Caco-2 (cell line): ENCODE data around the gene MOK. TPM values are rescaled to one million over a fixed set of nuclear protein-coding genes. Genes with fewer than 3 reads are reported as not detected.

Source experiments
- BruUV-seq: library from RNA; stranded (reverse); fragments of 400-500 nt; replicated peaks from 2 replicates; lab custom pipeline; 2021; lab: Mats Ljungman, UMichigan
- CTCF ChIA-PET: fragments of 300-600 bp; sonication (Branson Sonifier 250); formaldehyde crosslinking; loops from one replicate; lab custom pipeline; 2022; ENCODE audit warnings: antibody characterized with exemption; lab: Charles Lee
- POLR2A ChIA-PET: fragments of 300-600 bp; sonication (Branson Sonifier 250); formaldehyde crosslinking; loops from one replicate; lab custom pipeline; 2022; ENCODE audit warnings: antibody characterized with exemption; lab: Charles Lee
- DNase-seq, 2 experiments: peaks; one replicate each; pipeline versions ENCODE4 v3.0.0 to v3.0.0-alpha.2; 2020 to 2022
- H3K27me3 ChIP-seq: replicated peaks from 2 replicates; pipeline ENCODE4 v1.6.0; 2011; ENCODE audit warnings: low read length; ENCODE audit not compliant: control insufficient read depth, insufficient read depth
- H3K36me3 ChIP-seq: 2 replicates; pipeline ENCODE4 v1.5.1; 2011; ENCODE audit warnings: low read length; ENCODE audit not compliant: control insufficient read depth, insufficient read depth
- H3K4me1 ChIP-seq: fragments of 250-450 bp; sonication (Bioruptor Pico); 2 replicates; pipeline ENCODE4 v1.5.1; 2020; ENCODE audit warnings: mild to moderate bottlenecking
- H3K4me3 ChIP-seq: 2 replicates; pipeline ENCODE4 v1.5.1; 2011; ENCODE audit warnings: low read depth, mild to moderate bottlenecking, control low read depth, low read length
- H3K9me3 ChIP-seq: fragments of 250-450 bp; sonication (Bioruptor Pico); 2 replicates; pipeline ENCODE4 v1.5.1; 2020; ENCODE audit warnings: mild to moderate bottlenecking, moderate library complexity
- H3K27ac Mint-ChIP-seq: one replicate; pipeline ENCODE4 v1.8.0; 2022; ENCODE audit warnings: mixed read lengths; ENCODE audit not compliant: unreplicated experiment
- H3K27me3 Mint-ChIP-seq: one replicate; pipeline ENCODE4 v1.8.0; 2022; ENCODE audit warnings: mixed read lengths; ENCODE audit not compliant: insufficient read depth, unreplicated experiment
- H3K36me3 Mint-ChIP-seq: one replicate; pipeline ENCODE4 v1.8.0; 2022; ENCODE audit warnings: mild to moderate bottlenecking, mixed read lengths; ENCODE audit not compliant: insufficient read depth, unreplicated experiment
- H3K4me1 Mint-ChIP-seq: one replicate; pipeline ENCODE4 v1.8.0; 2022; ENCODE audit warnings: low read depth, mixed read lengths; ENCODE audit not compliant: unreplicated experiment
- H3K4me3 Mint-ChIP-seq: one replicate; pipeline ENCODE4 v1.8.0; 2022; ENCODE audit warnings: mild to moderate bottlenecking, moderate library complexity, mixed read lengths; ENCODE audit not compliant: unreplicated experiment
- H3K9me3 Mint-ChIP-seq: one replicate; pipeline ENCODE4 v1.8.0; 2022; ENCODE audit warnings: mixed read lengths; ENCODE audit not compliant: unreplicated experiment
- CTCF ChIP-seq, 2 experiments: fragments of 200-600 bp in 1 of 2; IDR thresholded peaks; 1 replicate in 1 of 2; 2 replicates in 1 of 2; pipeline versions ENCODE4 v1.5.1 to v1.8.0; 2011 to 2022; ENCODE audit warnings: antibody characterized with exemption in 1 of 2, control low read depth in 1 of 2, inconsistent platforms in 1 of 2, low read depth in 1 of 2, low read length in 1 of 2, mild to moderate bottlenecking in 1 of 2, moderate library complexity in 1 of 2; ENCODE audit not compliant: insufficient read depth in 1 of 2, severe bottlenecking in 1 of 2, unreplicated experiment in 1 of 2
- intact Hi-C: fragments of 100-400 bp; cut with micrococcal nuclease; formaldehyde crosslinking; loops from one replicate; pipeline ENCODE4 v1.10.0; 2022; ENCODE audit not compliant: unreplicated experiment
- total RNA-seq: library from RNA; stranded (reverse); gene quantifications from 2 replicates; pipeline ENCODE4 v1.2.3, GENCODE V29; 2022

Gene MOK
- total RNA-seq, 1 experiment from 2014 or later = 1.4 TPM

DNA sequence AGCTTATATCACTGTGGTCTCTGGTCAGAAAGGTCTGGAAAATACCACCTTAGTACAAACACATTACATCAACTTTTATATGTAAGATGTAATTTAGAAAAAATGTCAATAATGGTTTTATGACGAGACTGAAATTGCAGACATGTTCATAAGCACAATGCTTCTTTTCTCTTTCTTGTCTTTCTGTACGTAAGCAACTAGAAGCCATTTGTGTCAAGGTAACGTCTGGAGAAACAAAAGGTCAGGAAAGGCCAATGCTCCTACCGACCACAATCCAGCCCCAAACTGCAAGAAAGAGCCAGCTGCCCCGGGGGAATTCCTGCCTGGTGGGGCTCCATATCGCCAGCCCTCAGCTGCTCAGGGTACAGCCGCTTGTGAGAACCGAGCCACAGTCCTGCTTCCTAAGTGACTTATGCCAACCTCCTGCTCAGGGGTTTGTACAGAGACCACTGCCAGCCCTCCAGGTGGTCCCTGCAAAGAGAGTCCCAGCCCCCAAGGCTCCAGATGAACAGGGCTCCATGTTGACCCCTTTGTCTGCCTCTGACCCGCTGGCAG is 20.9 kb upstream of the MOK start:
- H3K9me3 Mint-ChIP-seq = no peaks in the 10 kb centered on the region
- no peak overlapping the region for H3K27ac Mint-ChIP-seq
- H3K27me3 ChIP-seq = no peaks in the 10 kb centered on the region
- intact Hi-C loops = no loop called here
- ChIA-PET CTCF (no interaction called here), POLR2A (interaction anchor here (0.5 kb wide), 1 partner anchor 237 kb away, joined by 4 read pairs; no protein-coding TSS in a partner anchor)
- no peak for TF ChIP-seq CTCF (IDR thresholded peaks at IDR 0.05; ENCODE audit: insufficient read depth in 1 of 2, low read depth in 1 of 2, low read length in 1 of 2, severe bottlenecking in 1 of 2, unreplicated experiment in 1 of 2)
- H3K36me3 ChIP-seq = no peaks in the 10 kb centered on the region
- H3K36me3 Mint-ChIP-seq = no peaks in the 10 kb centered on the region
- H3K4me3 ChIP-seq = no peak overlapping the region
- H3K27me3 Mint-ChIP-seq = no peaks in the 10 kb centered on the region
- peaks cover 18% of the 10 kb centered on the region for H3K4me1 ChIP-seq
- H3K4me3 Mint-ChIP-seq = no peak overlapping the region
- peaks cover 11% of the 10 kb centered on the region for H3K4me1 Mint-ChIP-seq
- H3K9me3 ChIP-seq = no peaks in the 10 kb centered on the region
- DNase-seq = no peak
- BruUV-seq = no TSS peak

DNA sequence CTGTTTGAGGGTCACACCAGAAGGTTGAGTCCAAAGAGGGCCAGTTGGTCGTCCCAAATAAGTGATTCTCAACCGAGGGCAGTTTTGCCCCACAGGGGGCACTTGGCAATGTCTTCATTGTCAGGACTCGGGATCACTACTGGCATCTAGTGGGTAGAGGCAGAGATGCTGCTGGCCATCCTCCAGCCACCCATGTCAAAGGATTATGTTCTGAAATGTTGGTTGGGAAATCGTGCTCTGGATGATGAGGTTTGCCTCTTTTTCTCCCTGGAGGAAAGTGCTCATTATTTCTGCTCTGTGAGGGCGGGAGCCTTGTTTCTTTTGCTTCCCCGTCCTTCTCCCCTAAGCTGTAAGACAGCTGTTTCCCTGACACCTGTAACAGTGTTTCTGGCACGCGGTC is 18.1 kb upstream of the MOK start:
- H3K9me3 Mint-ChIP-seq = no peaks in the 10 kb centered on the region
- Histone ChIP-seq H3K4me1 (peaks cover 34% of the 10 kb centered on the region), H3K9me3 (no peaks in the 10 kb centered on the region), H3K36me3 (no peaks in the 10 kb centered on the region), H3K27me3 (no peaks in the 10 kb centered on the region), H3K4me3 (no peak overlapping the region)
- peak in 1 of 2 experiments; percentile 41 for DNase-seq
- POLR2A ChIA-PET = no interaction called here
- peaks cover 14% of the 10 kb centered on the region for H3K4me1 Mint-ChIP-seq
- intact Hi-C loops = no loop called here
- no peaks in the 10 kb centered on the region for H3K27me3 Mint-ChIP-seq
- peaks cover 9% of the 10 kb centered on the region for H3K36me3 Mint-ChIP-seq
- CTCF ChIA-PET = no interaction called here
- H3K4me3 Mint-ChIP-seq = no peak overlapping the region
- no TSS peak for BruUV-seq
- H3K27ac Mint-ChIP-seq = no peak overlapping the region
- peak in 1 of 2 experiments; percentile 23 for TF ChIP-seq CTCF (IDR thresholded peaks at IDR 0.05; ENCODE audit: insufficient read depth in 1 of 2, low read depth in 1 of 2, low read length in 1 of 2, severe bottlenecking in 1 of 2, unreplicated experiment in 1 of 2)

DNA sequence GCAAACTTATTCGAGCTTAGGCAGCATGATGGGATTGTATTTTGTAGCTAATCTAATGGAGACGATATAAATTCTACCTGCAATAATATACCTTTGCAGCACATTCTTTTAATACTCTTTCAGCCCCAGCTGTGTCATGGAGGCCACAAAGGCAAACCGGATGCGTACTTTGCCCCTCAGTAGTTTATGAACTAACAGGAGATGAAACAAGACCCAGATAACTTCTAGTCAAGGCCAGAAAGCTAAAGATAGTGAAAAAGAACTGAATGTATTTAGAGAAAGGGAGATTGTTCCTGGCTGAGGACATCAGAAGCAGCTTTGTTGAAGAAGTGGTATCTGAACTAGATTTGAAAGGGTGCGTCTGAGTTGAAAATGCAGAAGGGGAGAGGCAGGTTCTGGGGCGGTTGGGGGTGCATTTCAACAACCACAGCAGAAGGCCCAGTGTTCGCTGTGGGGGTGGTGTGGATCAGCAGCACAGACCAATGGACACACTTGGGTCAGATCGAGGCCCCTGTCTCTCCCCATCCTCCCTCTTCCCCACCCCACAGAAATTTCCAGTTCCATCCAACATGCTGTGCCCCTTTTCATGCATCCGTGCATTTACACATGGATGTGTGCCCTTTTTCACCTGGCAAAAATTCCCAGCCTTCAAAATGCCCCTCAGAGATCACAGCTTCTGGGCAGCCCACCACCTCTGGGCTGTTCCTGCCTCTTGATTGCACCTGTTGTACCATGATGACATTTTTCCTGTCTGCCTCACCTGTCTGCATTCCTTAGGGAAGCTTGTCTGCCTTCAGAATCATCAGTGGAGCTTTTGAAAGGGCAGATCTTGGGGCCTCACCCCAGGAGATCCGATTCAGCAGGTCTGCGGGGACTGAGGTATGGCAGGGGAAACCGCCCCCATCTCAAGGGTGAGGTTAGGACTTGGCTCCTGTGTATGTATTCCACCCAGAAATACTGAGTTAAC is 16.8 kb upstream of the MOK start:
- BruUV-seq = no TSS peak
- Mint-ChIP-seq H3K9me3 (no peaks in the 10 kb centered on the region), H3K27ac (peak overlapping the region; percentile 76), H3K4me3 (peak overlapping the region; percentile 43), H3K36me3 (peaks cover 22% of the 10 kb centered on the region), H3K27me3 (no peaks in the 10 kb centered on the region), H3K4me1 (peaks cover 22% of the 10 kb centered on the region)
- no peak for DNase-seq
- Histone ChIP-seq H3K4me3 (no peak overlapping the region), H3K27me3 (no peaks in the 10 kb centered on the region), H3K36me3 (no peaks in the 10 kb centered on the region), H3K9me3 (no peaks in the 10 kb centered on the region), H3K4me1 (peaks cover 37% of the 10 kb centered on the region)
- CTCF ChIA-PET = no interaction called here
- intact Hi-C loops = no loop called here
- no peak for TF ChIP-seq CTCF (IDR thresholded peaks at IDR 0.05; ENCODE audit: insufficient read depth in 1 of 2, low read depth in 1 of 2, low read length in 1 of 2, severe bottlenecking in 1 of 2, unreplicated experiment in 1 of 2)
- POLR2A ChIA-PET = interaction anchor here (0.6 kb wide), 1 partner anchor 40 kb away, joined by 3 read pairs; no protein-coding TSS in a partner anchor
